Measurements from ENCODE around the gene SLC43A2. TPM values are rescaled to one million over a fixed set of nuclear protein-coding genes. Genes with fewer than 3 reads are reported as not detected.

SLC43A2 gene
- total RNA-seq, 1 experiment from 2014 or later: 12.6 TPM

DNA sequence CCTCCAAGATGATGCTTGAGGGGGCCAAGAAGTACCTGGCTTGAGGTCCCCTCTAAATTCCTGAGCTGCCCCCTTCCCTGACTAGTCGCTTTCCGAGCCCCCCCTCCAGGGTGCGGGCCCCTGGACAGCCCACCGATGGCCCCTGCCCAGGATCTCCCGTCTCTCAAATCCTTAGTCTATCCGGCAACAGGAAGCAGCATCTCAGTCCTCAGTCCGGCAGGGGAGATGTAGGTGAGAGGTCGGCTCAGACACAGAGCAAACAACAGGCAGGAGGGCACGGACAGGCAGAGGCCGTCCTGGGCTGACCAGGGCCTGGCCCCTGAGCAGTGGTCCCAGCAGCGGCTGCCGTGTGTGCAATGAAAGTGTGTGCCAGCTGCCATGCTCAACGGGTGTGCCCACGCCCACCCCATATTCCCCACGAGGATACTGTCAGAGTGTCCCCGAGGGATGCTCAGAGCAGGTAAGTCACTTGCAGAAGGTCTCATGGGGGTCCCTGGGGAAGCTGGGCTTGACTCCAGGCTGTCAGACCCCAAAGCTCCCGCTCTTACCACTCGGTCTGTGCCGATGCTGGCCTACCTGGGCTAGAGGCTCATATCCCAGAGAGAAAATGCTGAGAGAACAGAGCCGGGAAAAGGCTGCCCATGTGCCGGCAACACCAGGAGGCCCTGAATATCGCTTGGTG is 7.2 kb downstream of the SLC43A2 start:
- Histone ChIP-seq H2AFZ (ENCODE audit: low read depth, low read length, poor library complexity, severe bottlenecking) (no peak overlapping the region), H3K36me3 (ENCODE audit: control insufficient read depth in 1 of 2, insufficient read depth in 2 of 2, low read length in 2 of 2) (no peaks in the 10 kb centered on the region), H3K79me2 (ENCODE audit: insufficient read depth, low read length) (no peaks in the 10 kb centered on the region), H3K4me3 (replicated peaks in 1 of 2; ENCODE audit: low read depth in 1 of 2, low read length in 2 of 2) (no peak overlapping the region), H3K9ac (ENCODE audit: low read length) (no peak overlapping the region), H3K9me2 (ENCODE audit: insufficient read depth) (no peaks in the 10 kb centered on the region), H3K4me1 (ENCODE audit: control insufficient read depth in 1 of 2, insufficient read depth in 2 of 2, low read length in 2 of 2) (peaks cover 38 to 44% of the 10 kb centered on the region in 2 experiments), H3K4me2 (ENCODE audit: low read length) (no peak overlapping the region), H3K27ac (ENCODE audit: low read depth, low read length) (no peak overlapping the region), H3K27me3 (ENCODE audit: insufficient read depth, low read length) (no peaks in the 10 kb centered on the region), H3K9me3 (ENCODE audit: control insufficient read depth in 1 of 2, insufficient read depth in 1 of 2, low read depth in 1 of 2, low read length in 2 of 2) (no peaks in the 10 kb centered on the region), H4K20me1 (ENCODE audit: insufficient read depth) (no peaks in the 10 kb centered on the region)
- ChIA-PET CTCF (no interaction called here), POLR2A (no interaction called here), RAD21 (ENCODE audit: low non-redundant PET in 1 of 2, low total read pairs in 2 of 2, uncharacterized antibody in 2 of 2, unreplicated experiment in 2 of 2) (no interaction called here)
- ATAC-seq: no peak
- DNase-seq (ENCODE audit: low read depth, low spot score): no peak
- intact Hi-C loops (cut with micrococcal nuclease): no loop called here
- BruUV-seq (replicated peaks): no TSS peak
- TF ChIP-seq ZFX (IDR thresholded peaks at IDR 0.05) (no peak), POLR2AphosphoS5 (IDR thresholded peaks at IDR 0.05; ENCODE audit: low read depth, low read length) (no peak), ELF1 (IDR thresholded peaks at IDR 0.05; ENCODE audit: borderline replicate concordance, low read depth) (no peak), JUND (IDR thresholded peaks at IDR 0.05) (no peak), CBX3 (IDR thresholded peaks at IDR 0.05; ENCODE audit: low read depth) (no peak), TCF7L2 (IDR thresholded peaks at IDR 0.05; ENCODE audit: borderline replicate concordance, extremely low read depth, insufficient read depth, insufficient read length) (no peak), ZBTB33 (IDR thresholded peaks at IDR 0.05; ENCODE audit: extremely low read depth, insufficient replicate concordance, low read length) (no peak), FOSL1 (IDR thresholded peaks at IDR 0.05; ENCODE audit: low read depth) (no peak)

DNA sequence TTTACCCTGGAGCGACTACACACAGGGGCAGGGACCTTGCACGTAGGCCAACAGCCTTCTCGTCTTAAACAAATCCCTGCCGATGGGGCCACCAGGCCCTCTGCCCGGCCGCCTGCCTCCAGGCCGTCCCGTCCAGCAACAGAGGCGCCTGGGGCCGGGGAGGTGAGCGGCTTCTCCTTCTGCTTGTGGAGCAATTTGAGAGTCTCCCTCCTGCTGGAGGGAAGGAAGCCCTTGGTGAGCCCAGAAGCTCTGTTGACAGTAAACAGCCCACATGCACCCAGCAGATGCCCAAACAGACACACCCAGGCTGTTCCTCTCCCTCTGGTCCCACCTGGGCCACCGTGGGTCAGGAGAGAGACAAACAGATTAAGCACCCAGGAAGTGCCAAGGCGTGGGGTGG is 8.1 kb downstream of the SLC43A2 start:
- Histone ChIP-seq H3K27ac (ENCODE audit: low read depth, low read length) (peak overlapping the region; percentile 24; the same call in 1 of the 2 replicates), H3K36me3 (ENCODE audit: control insufficient read depth in 1 of 2, insufficient read depth in 2 of 2, low read length in 2 of 2) (no peaks in the 10 kb centered on the region), H3K9me3 (ENCODE audit: control insufficient read depth in 1 of 2, insufficient read depth in 1 of 2, low read depth in 1 of 2, low read length in 2 of 2) (no peaks in the 10 kb centered on the region), H3K9me2 (ENCODE audit: insufficient read depth) (no peaks in the 10 kb centered on the region), H4K20me1 (ENCODE audit: insufficient read depth) (no peaks in the 10 kb centered on the region), H3K4me1 (ENCODE audit: control insufficient read depth in 1 of 2, insufficient read depth in 2 of 2, low read length in 2 of 2) (peaks cover 41 to 48% of the 10 kb centered on the region in 2 experiments), H3K79me2 (ENCODE audit: insufficient read depth, low read length) (no peaks in the 10 kb centered on the region), H3K27me3 (ENCODE audit: insufficient read depth, low read length) (no peaks in the 10 kb centered on the region), H2AFZ (ENCODE audit: low read depth, low read length, poor library complexity, severe bottlenecking) (no peak overlapping the region), H3K4me2 (ENCODE audit: low read length) (no peak overlapping the region), H3K4me3 (replicated peaks in 1 of 2; ENCODE audit: low read depth in 1 of 2, low read length in 2 of 2) (no peak overlapping the region), H3K9ac (ENCODE audit: low read length) (no peak overlapping the region)
- no TSS peak for BruUV-seq (replicated peaks)
- DNase-seq (ENCODE audit: low read depth, low spot score) (no peak), ATAC-seq (no peak)
- RAD21 ChIA-PET (ENCODE audit: low non-redundant PET in 1 of 2, low total read pairs in 2 of 2, uncharacterized antibody in 2 of 2, unreplicated experiment in 2 of 2): no interaction called here
- intact Hi-C loops (cut with micrococcal nuclease): no loop called here
- POLR2A ChIA-PET: no interaction called here
- CTCF ChIA-PET: no interaction called here
- TF ChIP-seq ZBTB33 (IDR thresholded peaks at IDR 0.05; ENCODE audit: extremely low read depth, insufficient replicate concordance, low read length) (no peak), TCF7L2 (IDR thresholded peaks at IDR 0.05; ENCODE audit: borderline replicate concordance, extremely low read depth, insufficient read depth, insufficient read length) (no peak), FOSL1 (IDR thresholded peaks at IDR 0.05; ENCODE audit: low read depth) (no peak), SRF (IDR thresholded peaks at IDR 0.05; ENCODE audit: low read depth) (no peak), EZH2 (IDR thresholded peaks at IDR 0.05) (no peak), EZH2phosphoT487 (IDR thresholded peaks at IDR 0.05; ENCODE audit: borderline replicate concordance) (no peak), CBX3 (IDR thresholded peaks at IDR 0.05; ENCODE audit: low read depth) (no peak), ELF1 (IDR thresholded peaks at IDR 0.05; ENCODE audit: borderline replicate concordance, low read depth) (no peak), POLR2AphosphoS5 (IDR thresholded peaks at IDR 0.05; ENCODE audit: low read depth, low read length) (no peak), SP1 (IDR thresholded peaks at IDR 0.05; ENCODE audit: low read depth) (no peak), JUND (IDR thresholded peaks at IDR 0.05) (no peak), POLR2A (IDR thresholded peaks at IDR 0.05; ENCODE audit: borderline replicate concordance, extremely low read depth, insufficient read depth, insufficient read length) (no peak), CEBPB (IDR thresholded peaks at IDR 0.05; ENCODE audit: low read depth) (no peak), SIN3A (IDR thresholded peaks at IDR 0.05; ENCODE audit: low read depth) (no peak), ZNF274 (IDR thresholded peaks at IDR 0.05; ENCODE audit: low read depth, low read length) (no peak)
- TF ChIP-seq, protein P1, sequence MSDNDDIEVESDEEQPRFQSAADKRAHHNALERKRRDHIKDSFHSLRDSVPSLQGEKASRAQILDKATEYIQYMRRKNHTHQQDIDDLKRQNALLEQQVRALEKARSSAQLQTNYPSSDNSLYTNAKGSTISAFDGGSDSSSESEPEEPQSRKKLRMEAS (IDR thresholded peaks at IDR 0.05): no peak
